Measurements from ENCODE around the gene NUFIP2. TPM values are rescaled to one million over a fixed set of nuclear protein-coding genes. Genes with fewer than 3 reads are reported as not detected.

NUFIP2 gene
- total and polyA plus RNA-seq, 2 experiments from 2014 or later: 5.2 to 30.9 TPM

GRCh38 chr17:29283961-29284360 is 10.0 kb downstream of the NUFIP2 start:
- Histone ChIP-seq H3F3A (ENCODE audit: insufficient read depth) (peaks cover 30% of the 10 kb centered on the region), H4K20me1 (ENCODE audit: insufficient read depth) (peaks cover 55% of the 10 kb centered on the region), H2AFZ (no peak overlapping the region), H3K9me3 (ENCODE audit: low read depth) (no peaks in the 10 kb centered on the region), H3K27ac (no peak overlapping the region), H3K4me2 (ENCODE audit: unreplicated experiment) (peak overlapping the region; percentile 16), H3K4me3 (no peak overlapping the region), H3K9ac (peak overlapping the region; percentile 3; the same call in 1 of the 2 replicates), H3K4me1 (ENCODE audit: insufficient read depth) (peaks cover 30% of the 10 kb centered on the region), H3K79me2 (ENCODE audit: insufficient read depth) (peaks cover 100% of the 10 kb centered on the region), H3K9me2 (ENCODE audit: insufficient read depth) (no peaks in the 10 kb centered on the region), H3K27me3 (replicated peaks; ENCODE audit: insufficient read depth) (no peaks in the 10 kb centered on the region), H3K36me3 (ENCODE audit: low read depth) (peaks cover 83% of the 10 kb centered on the region)
- WGBS, 2 experiments (ENCODE audit: low coverage in 1 of 2, low lambda C conversion rate in 2 of 2, missing lambda C conversion rate in 2 of 2): 68 to 69% methylated on average over 2 of the region's 2 CpGs
- in situ Hi-C loops (cut with MboI): no loop called here
- TF ChIP-seq EZH2phosphoT487 (IDR thresholded peaks at IDR 0.05; ENCODE audit: insufficient read depth, low read depth) (no peak), EZH2 (IDR thresholded peaks at IDR 0.05; ENCODE audit: insufficient read depth, poor library complexity, severe bottlenecking) (no peak)
- DNase-seq: no peak

GRCh38 chr17:29283496-29283895 is 10.5 kb downstream of the NUFIP2 start:
- no peaks in the 10 kb centered on the region for H3K9me3 ChIP-seq (ENCODE audit: low read depth)
- TF ChIP-seq EZH2phosphoT487 (IDR thresholded peaks at IDR 0.05; ENCODE audit: insufficient read depth, low read depth): no peak
- TF ChIP-seq EZH2 (IDR thresholded peaks at IDR 0.05; ENCODE audit: insufficient read depth, poor library complexity, severe bottlenecking): no peak
- H3K27ac ChIP-seq: no peak overlapping the region
- peak overlapping the region; percentile 16 for H3K4me2 ChIP-seq (ENCODE audit: unreplicated experiment)
- peaks cover 100% of the 10 kb centered on the region for H3K79me2 ChIP-seq (ENCODE audit: insufficient read depth)
- peaks cover 83% of the 10 kb centered on the region for H3K36me3 ChIP-seq (ENCODE audit: low read depth)
- H4K20me1 ChIP-seq (ENCODE audit: insufficient read depth): peaks cover 55% of the 10 kb centered on the region
- no peak overlapping the region for H3K4me3 ChIP-seq
- H3K9ac ChIP-seq: peak overlapping the region; percentile 3; the same call in 1 of the 2 replicates
- H3K27me3 ChIP-seq (replicated peaks; ENCODE audit: insufficient read depth): no peaks in the 10 kb centered on the region
- DNase-seq: peak; percentile 56
- peaks cover 26% of the 10 kb centered on the region for H3K4me1 ChIP-seq (ENCODE audit: insufficient read depth)
- in situ Hi-C loops (cut with MboI): no loop called here
- H3K9me2 ChIP-seq (ENCODE audit: insufficient read depth): no peaks in the 10 kb centered on the region
- WGBS, 2 experiments (ENCODE audit: low coverage in 1 of 2, low lambda C conversion rate in 2 of 2, missing lambda C conversion rate in 2 of 2): 40 to 47% methylated on average over 5 of the region's 5 CpGs
- no peak overlapping the region for H2AFZ ChIP-seq
- peaks cover 30% of the 10 kb centered on the region for H3F3A ChIP-seq (ENCODE audit: insufficient read depth)

GRCh38 chr17:29279397-29280070 is 14.4 kb downstream of the NUFIP2 start:
- in situ Hi-C loops (cut with MboI): no loop called here
- H4K20me1 ChIP-seq (ENCODE audit: insufficient read depth): peaks cover 61% of the 10 kb centered on the region
- TF ChIP-seq EZH2phosphoT487 (IDR thresholded peaks at IDR 0.05; ENCODE audit: insufficient read depth, low read depth) (no peak), EZH2 (IDR thresholded peaks at IDR 0.05; ENCODE audit: insufficient read depth, poor library complexity, severe bottlenecking) (no peak)

GRCh38 chr17:29278692-29279091 is 15.3 kb downstream of the NUFIP2 start:
- in situ Hi-C loops (cut with MboI): no loop called here
- no peak for DNase-seq
- Histone ChIP-seq H3K27me3 (replicated peaks; ENCODE audit: insufficient read depth) (no peaks in the 10 kb centered on the region), H3K36me3 (ENCODE audit: low read depth) (peaks cover 67% of the 10 kb centered on the region), H3K9me3 (ENCODE audit: low read depth) (no peaks in the 10 kb centered on the region), H2AFZ (no peak overlapping the region), H3K4me3 (no peak overlapping the region), H3K27ac (no peak overlapping the region), H3K79me2 (ENCODE audit: insufficient read depth) (peaks cover 100% of the 10 kb centered on the region), H3K4me1 (ENCODE audit: insufficient read depth) (peaks cover 28% of the 10 kb centered on the region), H3K9ac (no peak overlapping the region), H3K4me2 (ENCODE audit: unreplicated experiment) (no peak overlapping the region), H3F3A (ENCODE audit: insufficient read depth) (peaks cover 40% of the 10 kb centered on the region), H3K9me2 (ENCODE audit: insufficient read depth) (no peaks in the 10 kb centered on the region), H4K20me1 (ENCODE audit: insufficient read depth) (peaks cover 65% of the 10 kb centered on the region)
- TF ChIP-seq EZH2phosphoT487 (IDR thresholded peaks at IDR 0.05; ENCODE audit: insufficient read depth, low read depth) (no peak), EZH2 (IDR thresholded peaks at IDR 0.05; ENCODE audit: insufficient read depth, poor library complexity, severe bottlenecking) (no peak)

More at GRCh38 chr17:29279397-29280070, 14.4 kb downstream of the NUFIP2 start:
- Histone ChIP-seq H3K27ac (no peak overlapping the region), H3K9me2 (ENCODE audit: insufficient read depth) (no peaks in the 10 kb centered on the region), H3K9ac (no peak overlapping the region), H3K4me1 (ENCODE audit: insufficient read depth) (peaks cover 33% of the 10 kb centered on the region), H3K27me3 (replicated peaks; ENCODE audit: insufficient read depth) (no peaks in the 10 kb centered on the region), H3K4me2 (ENCODE audit: unreplicated experiment) (no peak overlapping the region), H3F3A (ENCODE audit: insufficient read depth) (peaks cover 39% of the 10 kb centered on the region), H3K4me3 (no peak overlapping the region), H3K36me3 (ENCODE audit: low read depth) (peaks cover 67% of the 10 kb centered on the region), H3K9me3 (ENCODE audit: low read depth) (no peaks in the 10 kb centered on the region), H3K79me2 (ENCODE audit: insufficient read depth) (peaks cover 100% of the 10 kb centered on the region), H2AFZ (no peak overlapping the region)
- 96% methylated on average over 5 of the region's 5 CpGs for WGBS, 2 experiments (ENCODE audit: low coverage in 1 of 2, low lambda C conversion rate in 2 of 2, missing lambda C conversion rate in 2 of 2)
- no peak for DNase-seq

Measured in GM23248 (cell line).